GM18498 (cell line): ENCODE results near the gene MBOAT1.

Experiments
- ATAC-seq: cut with Tn5 transposase; IDR thresholded peaks from one replicate; pipeline ENCODE4 v1.9.1; 2021; ENCODE audit warnings: mild to moderate bottlenecking, moderate library complexity; ENCODE audit not compliant: unreplicated experiment

Gene MBOAT1

DNA sequence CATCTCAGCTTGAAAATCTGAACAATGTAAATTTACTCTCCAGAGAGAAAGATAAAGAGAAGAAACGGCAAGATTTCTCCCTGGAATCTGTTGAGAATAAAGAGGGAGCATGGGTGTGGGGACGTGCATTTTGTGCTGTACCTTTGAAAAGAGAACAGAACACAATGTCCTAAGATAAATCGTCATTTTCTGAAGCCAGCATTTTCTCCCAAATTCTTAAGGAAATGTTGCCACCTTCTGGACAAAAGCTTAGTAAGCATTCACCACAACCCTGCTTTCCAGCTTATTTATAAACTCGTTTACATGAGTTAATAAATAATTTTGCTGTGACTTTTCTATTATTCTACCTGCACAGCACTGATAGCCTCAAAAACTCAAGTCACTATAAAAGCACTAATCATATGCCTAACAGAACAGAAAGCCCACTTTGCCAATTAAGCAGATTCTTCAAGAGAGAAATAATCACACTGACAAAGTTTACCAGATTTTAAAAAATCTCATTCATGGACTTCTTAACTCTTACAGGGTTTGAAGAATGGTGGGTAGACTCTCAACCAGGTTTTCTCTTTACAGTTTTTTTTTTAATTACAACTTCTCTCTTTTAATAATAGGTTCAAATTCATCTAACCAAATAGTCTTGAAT lies 155.8 kb downstream of the MBOAT1 start:
- ATAC-seq: peak; percentile 48

DNA sequence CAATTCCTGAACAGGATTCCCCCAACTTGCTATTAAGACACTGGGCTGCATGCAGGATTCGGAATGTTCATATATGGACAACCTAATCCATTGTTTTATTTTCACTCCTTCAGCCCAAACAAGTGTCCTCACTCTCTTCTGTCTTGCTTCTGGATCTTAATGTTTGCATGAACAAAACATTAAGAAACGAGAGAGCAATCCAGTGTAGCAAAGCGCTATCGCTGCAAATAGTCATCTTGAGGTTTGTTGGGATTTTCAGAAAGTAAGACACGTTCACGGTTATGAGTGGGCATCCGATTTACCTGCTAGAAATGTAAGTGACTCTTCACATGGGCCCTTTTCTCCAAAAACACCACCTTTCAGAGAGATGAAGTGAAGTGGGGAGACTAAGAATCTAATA lies 156.4 kb downstream of the MBOAT1 start:
- no peak for ATAC-seq
